RKO (cell line): ENCODE data around the gene PIGL.
A peak's percentile ranks its signal among the peaks of the same experiment; 100 is the strongest.
"Not testable (repeated sequence)": the region's sequence is repeated elsewhere in the genome, so short reads cannot be mapped to it uniquely, and the experiment has no call there.

Source experiments
- DNase-seq: peaks from one replicate; pipeline ENCODE4 v3.0.0-alpha.2; 2016; ENCODE audit warnings: low spot score

PIGL gene

GRCh38 chr17:16273929-16274339, 56.9 kb downstream of the PIGL start:
- DNase-seq = no peak

- DNase-seq = no peak
Measured at GRCh38 chr17:16275024-16275423, 58.0 kb downstream of the PIGL start.

GRCh38 chr17:16277163-16277562, 60.2 kb downstream of the PIGL start:
- no peak for DNase-seq

GRCh38 chr17:16281351-16281750, 64.3 kb downstream of the PIGL start:
- DNase-seq = no peak

- DNase-seq = peak; percentile 73
Measured at GRCh38 chr17:16282522-16282921, 65.5 kb downstream of the PIGL start.

GRCh38 chr17:16283705-16284104, 66.7 kb downstream of the PIGL start:
- DNase-seq = peak; percentile 24

GRCh38 chr17:16285646-16286008, 68.6 kb downstream of the PIGL start:
- no peak for DNase-seq

GRCh38 chr17:16286009-16286946, 69.3 kb downstream of the PIGL start:
- peak; percentile 96 for DNase-seq

- DNase-seq = no peak
Measured at GRCh38 chr17:16286947-16287562, 70.0 kb downstream of the PIGL start.

- DNase-seq = no peak
Measured at GRCh38 chr17:16287563-16288027, 70.6 kb downstream of the PIGL start.

GRCh38 chr17:16288860-16289571, 72.0 kb downstream of the PIGL start:
- no peak for DNase-seq

- no peak for DNase-seq
Measured at GRCh38 chr17:16293931-16294330, 76.9 kb downstream of the PIGL start.

GRCh38 chr17:16294560-16294959, 77.5 kb downstream of the PIGL start:
- DNase-seq = no peak

- DNase-seq = not testable (repeated sequence)
Measured at GRCh38 chr17:16296072-16296471, 79.1 kb downstream of the PIGL start.

- DNase-seq = no peak
Measured at GRCh38 chr17:16297367-16298139, 80.5 kb downstream of the PIGL start.

- DNase-seq = no peak
Measured at GRCh38 chr17:16298140-16298662, 81.2 kb downstream of the PIGL start.

- DNase-seq = no peak
Measured at GRCh38 chr17:16300554-16300953, 83.5 kb downstream of the PIGL start.

- DNase-seq = peak; percentile 29
Measured at GRCh38 chr17:16301963-16302855, 85.2 kb downstream of the PIGL start.

- no peak for DNase-seq
Measured at GRCh38 chr17:16302856-16303255, 85.8 kb downstream of the PIGL start.

- peak; percentile 48 for DNase-seq
Measured at GRCh38 chr17:16304830-16305229, 87.8 kb downstream of the PIGL start.

GRCh38 chr17:16306211-16306610, 89.2 kb downstream of the PIGL start:
- DNase-seq = no peak
